ENCODE results near the gene TRAPPC3. TPM values are rescaled to one million over a fixed set of nuclear protein-coding genes. Genes with fewer than 3 reads are reported as not detected.

TRAPPC3 gene
- total RNA-seq, 1 donor from 2014 or later: 68.9 TPM

GRCh38 chr1:36108314-36108713 is 41.0 kb downstream of the TRAPPC3 start:
- Mint-ChIP-seq H3K9me3 (ENCODE audit: unreplicated experiment) (no peaks in the 10 kb centered on the region), H3K4me1 (ENCODE audit: unreplicated experiment) (peaks cover 45% of the 10 kb centered on the region), H3K27me3 (ENCODE audit: unreplicated experiment) (no peaks in the 10 kb centered on the region), H3K4me3 (ENCODE audit: unreplicated experiment) (no peak overlapping the region), H3K27ac (ENCODE audit: unreplicated experiment) (peak overlapping the region; percentile 85), H3K36me3 (ENCODE audit: unreplicated experiment) (no peaks in the 10 kb centered on the region)
- no peak for DNase-seq (ENCODE audit: extremely low spot score, unreplicated experiment)
- TF ChIP-seq, protein P1, sequence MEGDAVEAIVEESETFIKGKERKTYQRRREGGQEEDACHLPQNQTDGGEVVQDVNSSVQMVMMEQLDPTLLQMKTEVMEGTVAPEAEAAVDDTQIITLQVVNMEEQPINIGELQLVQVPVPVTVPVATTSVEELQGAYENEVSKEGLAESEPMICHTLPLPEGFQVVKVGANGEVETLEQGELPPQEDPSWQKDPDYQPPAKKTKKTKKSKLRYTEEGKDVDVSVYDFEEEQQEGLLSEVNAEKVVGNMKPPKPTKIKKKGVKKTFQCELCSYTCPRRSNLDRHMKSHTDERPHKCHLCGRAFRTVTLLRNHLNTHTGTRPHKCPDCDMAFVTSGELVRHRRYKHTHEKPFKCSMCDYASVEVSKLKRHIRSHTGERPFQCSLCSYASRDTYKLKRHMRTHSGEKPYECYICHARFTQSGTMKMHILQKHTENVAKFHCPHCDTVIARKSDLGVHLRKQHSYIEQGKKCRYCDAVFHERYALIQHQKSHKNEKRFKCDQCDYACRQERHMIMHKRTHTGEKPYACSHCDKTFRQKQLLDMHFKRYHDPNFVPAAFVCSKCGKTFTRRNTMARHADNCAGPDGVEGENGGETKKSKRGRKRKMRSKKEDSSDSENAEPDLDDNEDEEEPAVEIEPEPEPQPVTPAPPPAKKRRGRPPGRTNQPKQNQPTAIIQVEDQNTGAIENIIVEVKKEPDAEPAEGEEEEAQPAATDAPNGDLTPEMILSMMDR (IDR thresholded peaks at IDR 0.05): no peak

- TF ChIP-seq, protein P1 (IDR thresholded peaks at IDR 0.05): no peak
- H3K27ac Mint-ChIP-seq (ENCODE audit: unreplicated experiment): peak overlapping the region; percentile 85
- no peaks in the 10 kb centered on the region for H3K36me3 Mint-ChIP-seq (ENCODE audit: unreplicated experiment)
- no peak for DNase-seq (ENCODE audit: extremely low spot score, unreplicated experiment)
- H3K27me3 Mint-ChIP-seq (ENCODE audit: unreplicated experiment): no peaks in the 10 kb centered on the region
- H3K4me1 Mint-ChIP-seq (ENCODE audit: unreplicated experiment): peaks cover 44% of the 10 kb centered on the region
- H3K9me3 Mint-ChIP-seq (ENCODE audit: unreplicated experiment): no peaks in the 10 kb centered on the region
- H3K4me3 Mint-ChIP-seq (ENCODE audit: unreplicated experiment): no peak overlapping the region
These were observed 41.9 kb downstream of the TRAPPC3 start for GRCh38 chr1:36107394-36107793.

DNA sequence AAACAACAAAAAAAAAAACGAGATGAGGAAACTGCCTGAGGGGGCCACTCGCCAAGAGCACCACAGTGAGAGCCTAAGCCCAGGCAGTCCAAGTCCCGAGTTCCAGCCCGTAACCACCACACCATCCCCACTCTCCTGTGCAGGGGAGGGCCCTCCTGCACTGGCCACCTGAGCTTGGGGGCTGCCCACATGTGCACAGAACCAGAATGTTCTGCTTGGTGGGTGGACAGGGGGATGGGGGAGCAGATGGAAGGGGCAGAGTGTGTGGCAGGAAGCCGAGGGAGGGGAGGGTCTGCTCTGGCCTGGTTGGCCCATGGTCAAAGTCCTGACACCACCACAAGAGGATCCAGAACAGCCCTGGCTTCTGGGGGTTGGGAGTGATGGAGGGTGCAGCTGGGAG is 43.0 kb downstream of the TRAPPC3 start:
- Mint-ChIP-seq H3K27ac (ENCODE audit: unreplicated experiment) (peak overlapping the region; percentile 78), H3K36me3 (ENCODE audit: unreplicated experiment) (no peaks in the 10 kb centered on the region), H3K27me3 (ENCODE audit: unreplicated experiment) (no peaks in the 10 kb centered on the region), H3K4me1 (ENCODE audit: unreplicated experiment) (peaks cover 40% of the 10 kb centered on the region), H3K9me3 (ENCODE audit: unreplicated experiment) (no peaks in the 10 kb centered on the region), H3K4me3 (ENCODE audit: unreplicated experiment) (no peak overlapping the region)
- TF ChIP-seq, protein P1 (IDR thresholded peaks at IDR 0.05): no peak
- DNase-seq (ENCODE audit: extremely low spot score, unreplicated experiment): no peak

DNA sequence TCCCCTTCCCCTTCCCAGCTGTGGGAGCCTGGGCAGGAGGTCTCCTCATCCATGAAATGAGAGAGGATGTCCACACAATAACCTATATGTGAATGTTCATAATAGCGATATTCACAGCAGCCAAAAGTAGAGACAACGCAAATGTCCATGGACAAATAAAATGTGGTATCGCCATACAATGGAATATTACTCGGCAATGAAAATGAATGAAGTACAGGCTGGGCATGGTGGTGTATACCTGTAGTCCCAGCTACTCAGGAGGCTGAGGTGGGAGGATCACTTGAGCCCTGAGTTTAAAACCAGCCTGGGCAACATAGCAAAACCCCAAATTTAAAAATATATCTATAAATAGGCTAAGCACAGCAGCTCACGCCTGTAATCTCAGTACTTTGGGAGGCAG is 47.7 kb downstream of the TRAPPC3 start:
- no peaks in the 10 kb centered on the region for H3K27me3 Mint-ChIP-seq (ENCODE audit: unreplicated experiment)
- no peaks in the 10 kb centered on the region for H3K9me3 Mint-ChIP-seq (ENCODE audit: unreplicated experiment)
- H3K4me3 Mint-ChIP-seq (ENCODE audit: unreplicated experiment): no peak overlapping the region
- no peak for DNase-seq (ENCODE audit: extremely low spot score, unreplicated experiment)
- TF ChIP-seq, protein P1 (IDR thresholded peaks at IDR 0.05): no peak
- peaks cover 21% of the 10 kb centered on the region for H3K4me1 Mint-ChIP-seq (ENCODE audit: unreplicated experiment)
- no peaks in the 10 kb centered on the region for H3K36me3 Mint-ChIP-seq (ENCODE audit: unreplicated experiment)
- H3K27ac Mint-ChIP-seq (ENCODE audit: unreplicated experiment): no peak overlapping the region

DNA sequence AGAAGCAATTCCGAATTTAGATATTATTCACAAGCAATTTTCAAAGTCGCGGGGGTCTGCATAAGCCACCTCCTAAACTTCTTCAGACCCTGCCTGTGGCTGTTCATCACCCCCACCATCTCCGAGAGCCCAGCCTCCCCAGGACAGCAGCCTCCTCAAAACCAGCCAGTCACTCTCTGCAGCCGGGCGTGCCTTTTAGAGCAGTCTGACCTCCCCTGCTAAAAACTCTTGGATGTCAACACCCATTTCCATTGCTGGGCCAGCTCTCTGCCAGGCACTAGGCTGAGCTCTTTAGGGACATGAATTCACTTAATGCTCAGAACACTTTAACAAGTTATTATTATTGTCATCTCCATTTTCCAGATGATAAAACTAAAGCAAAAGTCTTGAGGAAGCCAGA is 48.9 kb downstream of the TRAPPC3 start:
- Mint-ChIP-seq H3K9me3 (ENCODE audit: unreplicated experiment) (no peaks in the 10 kb centered on the region), H3K27ac (ENCODE audit: unreplicated experiment) (no peak overlapping the region), H3K36me3 (ENCODE audit: unreplicated experiment) (no peaks in the 10 kb centered on the region), H3K4me3 (ENCODE audit: unreplicated experiment) (no peak overlapping the region), H3K4me1 (ENCODE audit: unreplicated experiment) (peaks cover 14% of the 10 kb centered on the region), H3K27me3 (ENCODE audit: unreplicated experiment) (no peaks in the 10 kb centered on the region)
- no peak for DNase-seq (ENCODE audit: extremely low spot score, unreplicated experiment)
- TF ChIP-seq, protein P1 (IDR thresholded peaks at IDR 0.05): no peak
